Measurements from ENCODE around the gene MCEE. TPM values are rescaled to one million over a fixed set of nuclear protein-coding genes. Genes with fewer than 3 reads are reported as not detected.

MCEE gene
- total RNA-seq, 2 donors from 2014 or later = 5.8 to 10.6 TPM

DNA sequence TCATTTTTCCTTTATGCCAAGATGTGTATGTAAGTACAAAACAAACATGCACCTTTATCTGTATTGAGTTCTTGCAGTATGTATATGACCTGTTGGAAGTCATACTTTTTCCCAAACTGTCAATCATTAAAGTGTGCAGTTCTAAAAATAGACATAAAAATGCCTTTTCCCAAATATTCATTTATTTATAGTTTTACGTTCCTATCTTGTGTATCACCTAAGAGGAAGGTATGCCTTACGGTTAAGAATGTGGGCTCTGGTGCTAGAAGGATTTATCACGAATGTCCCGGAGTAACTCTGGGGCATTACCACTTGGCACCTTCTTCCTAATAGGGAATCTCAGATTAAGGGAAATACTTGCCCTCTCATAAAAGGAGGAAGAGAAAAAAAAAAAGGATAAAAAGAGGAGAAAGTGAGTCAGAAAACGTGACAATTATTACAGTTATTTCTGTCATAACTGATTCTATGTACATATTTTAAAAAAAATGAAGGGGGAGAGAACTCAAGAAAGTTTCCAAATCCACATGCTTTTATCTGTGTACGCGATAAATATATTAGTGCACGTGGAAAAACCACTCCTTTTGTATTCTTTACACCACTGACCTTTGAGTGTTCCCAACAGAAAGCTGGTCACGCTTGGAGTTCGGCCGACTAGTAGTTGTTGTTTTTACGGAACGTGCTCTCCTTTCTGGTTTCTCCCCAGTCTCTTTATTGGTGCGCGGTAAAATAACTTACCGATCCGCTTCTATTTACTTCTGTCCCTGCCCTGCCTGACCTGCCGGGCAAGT lies 721 bp downstream of the MCEE start:
- Histone ChIP-seq H3K27ac (peak overlapping the region; percentile 94 to 96), H3K36me3 (peaks cover 5% of the 10 kb centered on the region), H3K4me1 (ENCODE audit: control insufficient read depth in 1 of 2, low read depth in 2 of 2) (peaks cover 25 to 37% of the 10 kb centered on the region in 2 donors), H3K4me3 (peak overlapping the region; percentile 98), H3K9me3 (no peaks in the 10 kb centered on the region), H3K27me3 (replicated peaks; ENCODE audit: insufficient read depth) (no peaks in the 10 kb centered on the region)
- no peak for ATAC-seq (ENCODE audit: insufficient number of reproducible peaks, low FRiP score, low read depth)
- TF ChIP-seq CTCF (IDR thresholded peaks at IDR 0.05) = no peak
- DNase-seq (ENCODE audit: low spot score) = no peak

DNA sequence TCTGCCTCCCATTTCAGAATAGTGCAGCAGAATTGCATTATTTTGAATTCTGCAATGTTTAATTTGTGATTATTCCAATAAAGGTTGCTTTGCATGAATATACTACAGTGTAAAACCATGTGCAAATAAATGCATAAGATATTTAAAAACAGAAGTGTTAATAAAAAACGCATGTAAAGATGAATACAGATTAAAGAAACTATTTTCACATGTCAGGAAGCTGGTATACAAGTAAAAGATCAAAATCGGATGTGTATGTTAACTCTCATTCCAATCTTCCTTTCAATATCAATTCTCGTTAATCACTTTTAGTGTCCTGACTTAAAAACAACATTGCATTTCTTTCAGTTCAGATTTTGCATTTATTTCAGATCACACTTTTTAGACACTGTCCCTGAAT lies 3.1 kb downstream of the MCEE start:
- no peak for ATAC-seq (ENCODE audit: insufficient number of reproducible peaks, low FRiP score, low read depth)
- Histone ChIP-seq H3K36me3 (no peaks in the 10 kb centered on the region), H3K27me3 (replicated peaks; ENCODE audit: insufficient read depth) (no peaks in the 10 kb centered on the region)

DNA sequence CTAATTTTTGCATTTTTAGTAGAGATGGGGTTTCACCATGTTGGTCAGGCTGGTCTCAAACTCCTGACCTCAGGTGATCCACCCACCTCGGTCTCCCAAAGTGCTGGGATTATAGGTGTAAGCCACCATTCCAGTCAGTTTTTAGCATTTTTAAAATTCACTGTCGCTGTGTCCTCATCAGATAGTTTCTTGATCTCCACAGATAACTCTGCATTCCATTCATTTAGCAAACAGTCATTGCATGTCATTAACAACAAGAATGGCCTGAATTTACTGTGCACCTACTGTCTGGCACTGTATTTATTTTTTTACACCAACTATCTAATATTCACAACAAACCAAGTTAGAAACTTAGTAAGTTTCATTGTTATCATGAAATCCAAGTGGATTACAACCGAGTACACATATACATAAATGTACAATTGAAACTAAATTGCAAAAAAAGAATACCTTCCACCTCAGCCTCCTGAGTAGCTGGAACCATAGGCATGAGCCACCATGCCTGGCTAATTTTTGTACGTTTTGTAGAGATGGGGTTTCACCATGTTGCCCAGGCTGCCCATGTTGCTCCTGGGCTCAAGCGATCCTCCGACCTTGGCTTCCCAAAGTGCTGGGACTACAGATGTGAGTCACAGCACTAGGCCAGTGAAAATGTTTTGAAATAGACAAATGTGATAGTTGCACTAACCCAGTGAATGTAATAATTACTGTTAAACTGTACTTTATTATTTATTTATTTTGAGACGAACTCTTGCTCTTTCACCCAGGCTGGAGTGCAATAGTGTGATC lies 4.3 kb downstream of the MCEE start:
- H3K27ac ChIP-seq = no peak overlapping the region
- ATAC-seq (ENCODE audit: insufficient number of reproducible peaks, low FRiP score, low read depth) (no peak), DNase-seq (ENCODE audit: low spot score) (no peak)
- no peak overlapping the region for H3K4me3 ChIP-seq
- H3K4me1 ChIP-seq (ENCODE audit: control insufficient read depth in 1 of 2, low read depth in 2 of 2) = peaks cover 11 to 21% of the 10 kb centered on the region in 2 donors
- TF ChIP-seq CTCF (IDR thresholded peaks at IDR 0.05) = no peak
- no peaks in the 10 kb centered on the region for H3K36me3 ChIP-seq
- H3K27me3 ChIP-seq (replicated peaks; ENCODE audit: insufficient read depth) = no peaks in the 10 kb centered on the region
- no peaks in the 10 kb centered on the region for H3K9me3 ChIP-seq

More for the DNA sequence above, 3.1 kb downstream of the MCEE start:
- no peak overlapping the region for H3K4me3 ChIP-seq
- H3K4me1 ChIP-seq (ENCODE audit: control insufficient read depth in 1 of 2, low read depth in 2 of 2) = peaks cover 20 to 30% of the 10 kb centered on the region in 2 donors
- no peak for DNase-seq (ENCODE audit: low spot score)
- no peak for TF ChIP-seq CTCF (IDR thresholded peaks at IDR 0.05)
- no peaks in the 10 kb centered on the region for H3K9me3 ChIP-seq
- H3K27ac ChIP-seq = no peak overlapping the region

DNA sequence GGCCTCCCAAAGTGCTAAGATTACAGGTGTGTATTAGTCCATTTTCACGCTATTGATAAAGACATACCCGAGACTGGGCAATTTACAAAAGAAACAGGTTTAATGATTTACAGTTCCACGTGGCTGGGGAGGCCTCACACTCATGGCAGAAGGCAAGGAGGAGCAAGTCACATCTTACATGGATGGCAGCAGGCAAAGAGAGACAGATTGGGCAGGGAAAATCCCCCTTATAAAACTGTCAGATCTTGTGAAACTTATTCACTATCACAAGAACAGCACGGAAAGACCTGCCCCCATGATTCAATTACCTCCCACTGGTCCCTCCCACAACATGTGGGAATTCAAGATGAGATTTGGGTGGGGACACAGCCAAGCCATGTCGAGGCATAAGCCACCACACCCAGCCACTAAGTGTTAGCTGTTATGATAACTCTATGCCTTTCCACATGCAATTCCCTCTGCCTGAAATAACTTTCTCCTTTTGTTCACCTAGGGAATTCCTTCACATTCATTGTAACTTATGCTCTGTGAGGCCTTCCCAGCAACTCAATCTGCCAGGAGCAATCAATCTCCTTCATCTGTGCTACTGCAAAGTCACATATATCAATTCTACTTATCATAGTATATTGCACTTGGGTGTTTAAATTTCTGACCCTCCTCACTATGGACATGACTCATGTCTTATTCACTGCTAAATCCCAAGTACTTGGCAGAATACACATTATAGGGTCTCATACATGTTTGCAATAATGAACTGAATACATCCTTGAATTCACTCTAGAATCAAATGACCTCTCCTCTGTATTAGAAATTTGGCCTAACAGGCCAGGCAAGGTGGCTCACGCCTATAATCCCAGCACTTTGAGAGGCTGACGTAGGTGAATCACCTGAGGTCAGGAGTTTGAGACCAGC lies 7.4 kb downstream of the MCEE start:
- Histone ChIP-seq H3K27ac (no peak overlapping the region), H3K4me1 (ENCODE audit: control insufficient read depth in 1 of 2, low read depth in 2 of 2) (peaks cover 0 to 6% of the 10 kb centered on the region in 2 donors), H3K9me3 (no peaks in the 10 kb centered on the region), H3K27me3 (replicated peaks; ENCODE audit: insufficient read depth) (no peaks in the 10 kb centered on the region), H3K36me3 (peaks cover 8% of the 10 kb centered on the region), H3K4me3 (no peak overlapping the region)
- ATAC-seq (ENCODE audit: insufficient number of reproducible peaks, low FRiP score, low read depth) (no peak), DNase-seq (ENCODE audit: low spot score) (no peak)
- TF ChIP-seq CTCF (IDR thresholded peaks at IDR 0.05) = no peak

All from thoracic aorta (tissue), 2 donors.